ENCODE results near the gene PTPRG.

DNA sequence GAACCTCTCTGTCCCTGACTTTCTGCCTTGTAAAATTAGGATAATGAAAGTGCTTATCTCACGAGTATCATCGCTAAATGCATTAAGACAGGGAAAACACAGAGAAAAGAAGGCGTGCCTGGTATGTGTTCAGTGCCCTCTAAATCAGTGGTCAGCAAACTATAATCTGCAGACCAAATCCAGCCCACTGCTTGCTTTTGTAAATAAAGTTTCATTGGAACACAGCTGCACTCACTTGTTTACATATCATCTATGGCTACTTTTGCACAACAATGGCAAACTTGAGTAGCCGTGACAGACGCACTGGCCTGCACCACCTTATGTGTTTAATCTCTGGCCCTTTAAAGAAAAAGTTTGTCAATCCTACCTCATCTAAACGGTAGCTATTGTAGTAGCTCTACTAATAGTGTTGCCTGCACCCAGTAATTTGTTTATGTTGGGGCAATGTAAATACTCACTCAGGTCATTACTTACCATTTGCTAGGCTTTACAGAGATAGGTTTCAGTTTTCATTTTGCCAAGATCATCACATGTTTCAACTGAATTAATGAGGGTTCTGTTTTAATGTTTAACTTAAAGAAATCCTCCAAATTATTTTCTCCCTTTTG lies 582.6 kb downstream of the PTPRG start:
- TF ChIP-seq, protein P1, sequence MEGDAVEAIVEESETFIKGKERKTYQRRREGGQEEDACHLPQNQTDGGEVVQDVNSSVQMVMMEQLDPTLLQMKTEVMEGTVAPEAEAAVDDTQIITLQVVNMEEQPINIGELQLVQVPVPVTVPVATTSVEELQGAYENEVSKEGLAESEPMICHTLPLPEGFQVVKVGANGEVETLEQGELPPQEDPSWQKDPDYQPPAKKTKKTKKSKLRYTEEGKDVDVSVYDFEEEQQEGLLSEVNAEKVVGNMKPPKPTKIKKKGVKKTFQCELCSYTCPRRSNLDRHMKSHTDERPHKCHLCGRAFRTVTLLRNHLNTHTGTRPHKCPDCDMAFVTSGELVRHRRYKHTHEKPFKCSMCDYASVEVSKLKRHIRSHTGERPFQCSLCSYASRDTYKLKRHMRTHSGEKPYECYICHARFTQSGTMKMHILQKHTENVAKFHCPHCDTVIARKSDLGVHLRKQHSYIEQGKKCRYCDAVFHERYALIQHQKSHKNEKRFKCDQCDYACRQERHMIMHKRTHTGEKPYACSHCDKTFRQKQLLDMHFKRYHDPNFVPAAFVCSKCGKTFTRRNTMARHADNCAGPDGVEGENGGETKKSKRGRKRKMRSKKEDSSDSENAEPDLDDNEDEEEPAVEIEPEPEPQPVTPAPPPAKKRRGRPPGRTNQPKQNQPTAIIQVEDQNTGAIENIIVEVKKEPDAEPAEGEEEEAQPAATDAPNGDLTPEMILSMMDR (IDR thresholded peaks at IDR 0.05; ENCODE audit: poor library complexity) = no peak
- TF ChIP-seq EZH2 (IDR thresholded peaks at IDR 0.05; ENCODE audit: borderline replicate concordance) (no peak), EZH2phosphoT487 (IDR thresholded peaks at IDR 0.05; ENCODE audit: low read depth, severe bottlenecking, unreplicated experiment) (no peak)
